Transverse colon (tissue), 4 donors: ENCODE data around the gene SERTM1. TPM values are rescaled to one million over a fixed set of nuclear protein-coding genes. Genes with fewer than 3 reads are reported as not detected.

ENCODE experiments used
- DNase-seq: peaks from one replicate; pipeline ENCODE4 v3.0.0-alpha.2; 2019
- H3K27ac ChIP-seq, 4 donors: fragments of 200-600 bp; sonication (generic); 2 replicates each; pipeline ENCODE4 v1.5.1; 2016 to 2018; ENCODE audit warnings: inconsistent platforms in 4 of 4
- H3K27me3 ChIP-seq: fragments of 200-600 bp; sonication (generic); 2 replicates; pipeline ENCODE4 v1.5.1; 2017; ENCODE audit warnings: inconsistent platforms
- H3K36me3 ChIP-seq, 4 donors: fragments of 200-600 bp; sonication (generic); 2 replicates each; pipeline ENCODE4 v1.5.1; 2017 to 2019; ENCODE audit warnings: inconsistent platforms in 4 of 4
- H3K4me1 ChIP-seq, 4 donors: fragments of 200-600 bp; sonication (generic); 2 replicates each; pipeline ENCODE4 v1.5.1; 2017 to 2020; ENCODE audit warnings: inconsistent platforms in 4 of 4
- H3K4me3 ChIP-seq, 4 donors: fragments of 200-600 bp; sonication (generic); 1 replicate in 1 of 4; 2 replicates in 3 of 4; pipeline versions ENCODE4 v1.5.1 to v1.6.1; 2017 to 2019; ENCODE audit warnings: inconsistent platforms in 4 of 4
- H3K9me3 ChIP-seq, 2 donors: fragments of 200-600 bp; sonication (generic); 2 replicates each; pipeline ENCODE4 v1.5.1; 2017 to 2019; ENCODE audit warnings: inconsistent platforms in 2 of 2
- EP300 ChIP-seq: sonication (generic); formaldehyde crosslinking; IDR thresholded peaks from one replicate; pipeline ENCODE4 v1.6.1; 2017; ENCODE audit warnings: antibody characterized with exemption, low read depth
- POLR2A ChIP-seq: fragments of 450-650 bp; IDR thresholded peaks from one replicate; pipeline ENCODE4 v1.6.1; 2016; ENCODE audit warnings: antibody characterized with exemption, mild to moderate bottlenecking, moderate library complexity
- POLR2AphosphoS5 ChIP-seq, 3 donors: sonication (generic); formaldehyde crosslinking; IDR thresholded peaks; one replicate each; pipeline ENCODE4 v1.6.1; 2016; ENCODE audit warnings: antibody characterized with exemption in 3 of 3
- WGBS, 2 donors: methylation state at CpG; one replicate each; pipeline ENCODE4 v1.1.5; 2018; ENCODE audit warnings: low coverage in 1 of 2; 5-methylcytosine and 5-hydroxymethylcytosine counted together
- in situ Hi-C, 4 donors: fragments of 200-750 bp; cut with MboI; loops; one replicate each; pipeline versions ENCODE4 v1.15.0 to v1.15.1; 2017; ENCODE audit warnings: low sequenced_read_pairs in 3 of 4, low pct_ligation_motif_present in 1 of 4, low pct_unique_long_range_greater_than_20kb in 1 of 4
- intact Hi-C: fragments of 100-400 bp; cut with DNase I; formaldehyde crosslinking; loops from one replicate; pipeline ENCODE4 v1.15.1; 2023; ENCODE audit warnings: low total_unique reads
- total RNA-seq, 4 donors: library from RNA; depleted of rRNA; stranded (reverse); fragments of >200 nt; gene quantifications; one replicate each; pipeline ENCODE4 v1.1.0, GENCODE V29; 2016
- TF ChIP-seq, protein P1 (sequence below), 5 experiments: fragments of 200-600 bp in 3 of 5; fragments of 450-650 bp in 2 of 5; sonication (generic) in 3 of 5; IDR thresholded peaks; 1 replicate in 2 of 5; 2 replicates in 3 of 5; pipeline ENCODE4 v1.5.1; 2016 to 2017; ENCODE audit warnings: antibody characterized with exemption in 5 of 5, inconsistent platforms in 3 of 5, mild to moderate bottlenecking in 2 of 5, moderate library complexity in 1 of 5

The SERTM1 gene
- total RNA-seq, 4 donors from 2014 or later = 0.32 TPM; not detected in 3

DNA sequence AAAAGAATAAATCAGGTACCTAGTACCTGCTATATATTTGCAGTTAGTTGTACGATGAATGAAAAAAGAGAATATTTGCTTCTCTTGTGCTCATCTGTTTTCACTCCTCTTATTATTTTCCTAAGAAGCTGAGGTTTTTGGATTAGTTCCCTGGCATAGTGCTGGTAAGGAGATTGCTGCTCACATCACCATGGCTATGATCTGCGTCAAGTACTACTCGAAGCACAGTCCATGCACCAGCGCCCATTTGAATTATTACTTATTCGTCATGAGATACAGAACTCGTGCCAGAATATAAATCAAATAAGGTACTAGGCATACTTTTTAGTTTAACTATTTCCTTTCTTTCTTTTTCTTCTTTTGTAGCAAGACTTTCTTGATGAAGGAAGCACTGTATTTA is 7.1 kb downstream of the SERTM1 start:
- Histone ChIP-seq H3K27me3 (peaks cover 38% of the 10 kb centered on the region), H3K9me3 (no peaks in the 10 kb centered on the region), H3K4me3 (no peak overlapping the region), H3K4me1 (no peaks in the 10 kb centered on the region), H3K36me3 (no peaks in the 10 kb centered on the region), H3K27ac (no peak overlapping the region)
- intact Hi-C loops = loop anchor here (5.0 kb wide), 1 partner anchor 1091 kb away; no protein-coding TSS in a partner anchor
- no peak for DNase-seq
- in situ Hi-C loops = no loop called here
- WGBS, 2 donors = 30 to 56% methylated on average over 1 to 6 of the region's 6 CpGs
- no peak for TF ChIP-seq POLR2A
- peak in 1 of 3 donors; percentile 8 for TF ChIP-seq POLR2AphosphoS5 (IDR thresholded peaks at IDR 0.05)

DNA sequence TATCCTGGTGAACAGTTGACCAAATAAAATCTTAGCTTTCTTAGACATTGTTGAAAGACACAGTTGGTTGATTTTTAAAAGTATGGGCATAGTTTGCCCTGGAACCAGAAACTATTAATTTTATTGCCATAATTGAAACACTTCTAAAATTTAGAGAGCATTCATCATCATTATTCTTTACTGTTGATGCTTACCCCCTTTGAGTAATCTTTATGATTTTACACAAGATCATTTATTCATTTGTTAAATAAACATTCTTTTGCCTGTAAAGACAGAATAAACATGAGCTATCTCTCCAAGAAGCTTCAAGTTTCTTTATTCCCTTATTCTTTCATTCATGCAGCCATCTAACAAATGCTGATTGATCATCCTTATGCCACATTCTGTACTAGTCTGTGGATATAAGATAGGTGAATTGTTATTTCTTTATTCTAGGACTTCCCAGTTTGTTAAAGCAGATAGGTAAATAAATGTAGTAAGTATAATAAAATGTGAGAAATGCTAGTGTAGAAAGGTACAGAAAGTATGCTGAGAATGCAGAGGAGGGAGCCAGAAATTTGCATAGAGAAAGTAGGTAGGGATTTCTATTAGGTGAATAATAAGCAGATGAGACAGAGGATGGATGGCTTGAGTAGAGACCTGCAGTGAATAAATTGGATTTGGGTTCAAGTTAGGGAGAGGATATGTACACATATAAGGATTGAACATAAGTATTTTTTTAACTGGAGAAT is 8.2 kb downstream of the SERTM1 start:
- TF ChIP-seq EP300 (no peak), POLR2A (no peak), POLR2AphosphoS5 (IDR thresholded peaks at IDR 0.05) (no peak)
- TF ChIP-seq, protein P1, sequence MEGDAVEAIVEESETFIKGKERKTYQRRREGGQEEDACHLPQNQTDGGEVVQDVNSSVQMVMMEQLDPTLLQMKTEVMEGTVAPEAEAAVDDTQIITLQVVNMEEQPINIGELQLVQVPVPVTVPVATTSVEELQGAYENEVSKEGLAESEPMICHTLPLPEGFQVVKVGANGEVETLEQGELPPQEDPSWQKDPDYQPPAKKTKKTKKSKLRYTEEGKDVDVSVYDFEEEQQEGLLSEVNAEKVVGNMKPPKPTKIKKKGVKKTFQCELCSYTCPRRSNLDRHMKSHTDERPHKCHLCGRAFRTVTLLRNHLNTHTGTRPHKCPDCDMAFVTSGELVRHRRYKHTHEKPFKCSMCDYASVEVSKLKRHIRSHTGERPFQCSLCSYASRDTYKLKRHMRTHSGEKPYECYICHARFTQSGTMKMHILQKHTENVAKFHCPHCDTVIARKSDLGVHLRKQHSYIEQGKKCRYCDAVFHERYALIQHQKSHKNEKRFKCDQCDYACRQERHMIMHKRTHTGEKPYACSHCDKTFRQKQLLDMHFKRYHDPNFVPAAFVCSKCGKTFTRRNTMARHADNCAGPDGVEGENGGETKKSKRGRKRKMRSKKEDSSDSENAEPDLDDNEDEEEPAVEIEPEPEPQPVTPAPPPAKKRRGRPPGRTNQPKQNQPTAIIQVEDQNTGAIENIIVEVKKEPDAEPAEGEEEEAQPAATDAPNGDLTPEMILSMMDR (IDR thresholded peaks at IDR 0.05) = no peak
- Histone ChIP-seq H3K36me3 (no peaks in the 10 kb centered on the region), H3K27me3 (peaks cover 27% of the 10 kb centered on the region), H3K27ac (no peak overlapping the region), H3K4me1 (no peaks in the 10 kb centered on the region), H3K9me3 (no peaks in the 10 kb centered on the region), H3K4me3 (no peak overlapping the region)
- in situ Hi-C loops = no loop called here
- DNase-seq = no peak
- intact Hi-C loops = loop anchor here (5.0 kb wide), 1 partner anchor 1090 kb away; no protein-coding TSS in a partner anchor

DNA sequence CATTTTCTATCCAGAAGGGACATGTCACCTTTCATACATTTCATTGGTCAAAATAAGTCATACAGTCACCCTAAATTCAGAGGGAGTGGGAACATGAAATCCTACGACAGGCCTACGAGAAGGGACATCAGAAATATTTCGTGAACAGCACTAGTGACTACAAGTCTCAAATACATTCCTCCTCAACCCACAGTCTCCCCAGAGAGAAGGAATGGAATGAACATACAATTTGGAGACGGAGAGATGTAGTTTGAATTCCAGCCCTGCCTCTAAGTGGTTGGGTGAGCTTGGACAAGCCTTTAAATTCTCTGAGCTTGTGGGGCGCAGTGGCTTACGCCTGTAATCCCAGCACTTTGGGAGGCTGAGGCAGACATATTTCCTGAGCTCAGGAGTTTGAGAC is 9.9 kb downstream of the SERTM1 start:
- H3K4me3 ChIP-seq = no peak overlapping the region
- TF ChIP-seq POLR2A (no peak), POLR2AphosphoS5 (IDR thresholded peaks at IDR 0.05) (no peak), EP300 (no peak)
- TF ChIP-seq, protein P1 (IDR thresholded peaks at IDR 0.05) = no peak
- no peaks in the 10 kb centered on the region for H3K4me1 ChIP-seq
- no peak for DNase-seq
- no peak overlapping the region for H3K27ac ChIP-seq
- in situ Hi-C loops (no loop called here), intact Hi-C loops (loop anchor here (5.0 kb wide), 1 partner anchor 1089 kb away; no protein-coding TSS in a partner anchor)
- no peaks in the 10 kb centered on the region for H3K9me3 ChIP-seq
- 87 to 91% methylated on average over 4 to 6 of the region's 6 CpGs for WGBS, 2 donors
- H3K36me3 ChIP-seq = no peaks in the 10 kb centered on the region
- peaks cover 17% of the 10 kb centered on the region for H3K27me3 ChIP-seq

DNA sequence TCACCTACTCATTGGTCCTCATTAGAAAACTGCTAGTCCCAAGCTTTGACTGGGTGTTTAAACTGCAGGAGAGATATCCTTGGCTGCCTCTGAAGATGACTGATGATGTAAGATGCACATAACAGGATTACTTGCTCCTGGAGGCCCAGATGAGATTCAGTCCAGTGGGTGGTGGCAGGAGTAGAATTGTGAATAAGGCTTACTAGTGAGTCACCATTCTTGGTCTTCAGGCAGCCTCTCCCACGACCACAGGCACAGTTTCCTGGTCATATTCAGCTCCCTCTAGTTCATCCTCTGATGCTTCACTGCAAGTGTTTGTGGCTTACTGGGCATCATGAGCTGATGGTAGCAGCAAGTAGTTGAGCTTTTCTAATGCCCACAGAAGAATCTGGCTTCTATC is 12.1 kb downstream of the SERTM1 start:
- WGBS, 2 donors = 40 to 45% methylated on average over 1 of the region's 1 CpG
- Histone ChIP-seq H3K4me3 (no peak overlapping the region), H3K27me3 (peaks cover 3% of the 10 kb centered on the region), H3K4me1 (no peaks in the 10 kb centered on the region), H3K9me3 (no peaks in the 10 kb centered on the region), H3K27ac (no peak overlapping the region), H3K36me3 (no peaks in the 10 kb centered on the region)
- no peak for DNase-seq
- in situ Hi-C loops = no loop called here
- intact Hi-C loops = no loop called here
- TF ChIP-seq, protein P1 (IDR thresholded peaks at IDR 0.05) = no peak
- TF ChIP-seq EP300 (no peak), POLR2A (no peak), POLR2AphosphoS5 (IDR thresholded peaks at IDR 0.05) (no peak)
